ENCODE results near the gene PAOX.
"Not testable (repeated sequence)": the region's sequence is repeated elsewhere in the genome, so short reads cannot be mapped to it uniquely, and the experiment has no call there.

The PAOX gene

GRCh38 chr10:133405844-133406527 is 26.9 kb downstream of the PAOX start:
- no peak for DNase-seq (ENCODE audit: low spot score)

GRCh38 chr10:133411523-133412380 is 32.7 kb downstream of the PAOX start:
- DNase-seq (ENCODE audit: low spot score) = no peak

DNA sequence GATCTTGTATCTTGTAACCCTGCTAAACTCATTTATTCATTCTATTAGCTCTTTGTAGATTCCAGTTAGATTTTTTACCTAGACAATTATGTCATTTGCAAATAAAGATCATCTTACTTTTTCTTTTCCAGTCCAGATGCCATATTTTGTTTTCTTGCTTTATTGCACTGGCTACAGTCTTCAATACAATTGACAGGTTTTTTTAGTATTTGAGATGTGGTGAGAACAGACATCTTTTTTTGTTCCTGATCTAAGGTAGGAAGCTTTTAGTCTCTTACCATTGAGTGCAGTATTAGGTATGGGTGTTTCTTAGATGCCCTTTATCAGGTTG is 33.3 kb downstream of the PAOX start:
- DNase-seq (ENCODE audit: low spot score) = no peak

DNA sequence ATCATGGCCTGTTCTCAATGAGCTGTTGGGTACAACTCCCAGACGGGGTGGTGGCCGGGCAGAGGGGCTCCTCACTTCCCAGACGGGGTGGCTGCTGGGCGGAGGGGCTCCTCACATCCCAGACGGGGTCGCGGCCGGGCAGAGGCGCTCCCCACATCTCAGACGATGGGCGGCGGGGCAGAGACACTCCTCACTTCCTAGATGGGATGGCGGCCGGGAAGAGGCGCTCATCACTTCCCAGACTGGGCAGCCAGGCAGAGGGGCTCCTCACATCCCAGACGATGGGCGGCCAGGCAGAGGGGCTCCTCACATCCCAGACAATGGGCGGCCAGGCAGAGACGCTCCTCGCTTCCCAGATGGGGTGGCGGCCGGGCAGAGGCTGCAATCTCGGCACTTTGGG is 35.3 kb downstream of the PAOX start:
- not testable (repeated sequence) for DNase-seq (ENCODE audit: low spot score)

GRCh38 chr10:133415752-133416151 is 36.7 kb downstream of the PAOX start:
- DNase-seq (ENCODE audit: low spot score) = no peak

DNA sequence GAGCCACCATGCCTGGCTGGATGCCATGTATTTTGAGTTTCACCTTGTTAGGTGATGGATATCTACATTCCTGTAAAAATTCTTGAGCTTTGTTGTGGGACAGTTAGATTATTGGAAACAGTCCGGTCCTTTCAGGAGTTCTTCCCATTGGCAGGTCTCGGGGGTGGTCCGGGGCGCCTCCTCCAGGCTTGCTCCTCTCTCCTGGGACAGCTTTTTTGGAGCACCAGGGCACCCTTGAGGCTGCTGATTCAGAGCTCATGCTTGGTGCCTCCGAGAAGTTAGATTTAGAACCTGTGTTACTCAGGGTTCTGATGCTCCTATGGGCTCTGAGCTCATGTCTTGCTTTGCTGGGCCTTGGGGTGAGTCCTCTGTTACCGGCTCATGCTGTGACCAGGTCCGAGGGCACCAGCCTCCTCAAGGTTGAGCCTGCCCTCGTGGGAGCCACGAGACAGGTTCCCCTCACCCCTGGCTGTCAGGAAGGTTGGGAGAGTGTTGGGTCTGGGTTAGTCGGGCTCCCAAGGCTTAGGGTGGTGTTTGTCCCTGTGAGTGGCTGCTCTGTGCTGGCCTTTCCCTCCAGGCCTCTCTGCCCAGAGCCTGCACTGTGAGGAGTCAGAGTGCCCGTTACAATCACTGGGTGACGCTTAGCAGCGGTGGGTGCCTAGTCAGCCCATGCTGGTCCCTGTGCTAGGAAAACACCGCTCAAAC is 39.4 kb downstream of the PAOX start:
- no peak for DNase-seq (ENCODE audit: low spot score)

DNA sequence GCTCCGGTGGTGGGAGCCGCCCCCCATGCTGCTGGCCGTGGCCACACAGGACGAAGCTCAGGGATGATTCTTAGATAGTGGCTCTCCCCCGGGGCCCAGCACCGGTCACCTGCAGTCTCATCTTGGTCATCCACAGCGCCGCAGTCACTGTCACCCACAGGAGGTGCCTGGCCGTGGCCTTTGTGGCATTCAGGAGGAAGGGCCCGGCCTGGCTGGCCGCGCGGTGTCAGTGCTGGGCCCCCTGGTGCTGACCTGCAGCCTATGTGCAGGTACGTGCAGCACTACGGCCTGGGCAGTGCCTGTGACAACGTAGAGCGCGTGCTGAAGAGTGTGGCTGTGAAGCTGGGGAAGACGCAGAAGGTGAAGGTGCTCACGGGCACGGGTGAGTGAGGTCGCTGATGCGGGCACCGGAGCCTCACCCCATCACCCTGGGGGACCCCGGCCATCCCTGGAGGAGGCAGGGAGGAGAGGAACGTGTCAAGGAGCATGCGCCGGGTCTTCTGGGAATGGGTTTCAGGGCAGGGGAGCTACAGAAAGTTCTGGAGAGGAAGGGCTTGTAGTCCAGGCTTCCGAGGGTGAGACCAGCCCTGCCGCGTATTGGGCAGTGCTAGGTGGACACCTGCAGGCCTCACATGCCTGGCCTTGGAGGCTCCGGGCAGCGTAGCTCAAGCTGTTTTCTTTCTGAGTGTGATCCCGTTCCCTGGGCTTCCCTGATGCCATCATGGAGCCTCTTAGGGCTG is 40.3 kb downstream of the PAOX start:
- DNase-seq (ENCODE audit: low spot score) = peak; percentile 6

GRCh38 chr10:133420028-133420427 is 41.0 kb downstream of the PAOX start:
- DNase-seq (ENCODE audit: low spot score) = peak; percentile 3

DNA sequence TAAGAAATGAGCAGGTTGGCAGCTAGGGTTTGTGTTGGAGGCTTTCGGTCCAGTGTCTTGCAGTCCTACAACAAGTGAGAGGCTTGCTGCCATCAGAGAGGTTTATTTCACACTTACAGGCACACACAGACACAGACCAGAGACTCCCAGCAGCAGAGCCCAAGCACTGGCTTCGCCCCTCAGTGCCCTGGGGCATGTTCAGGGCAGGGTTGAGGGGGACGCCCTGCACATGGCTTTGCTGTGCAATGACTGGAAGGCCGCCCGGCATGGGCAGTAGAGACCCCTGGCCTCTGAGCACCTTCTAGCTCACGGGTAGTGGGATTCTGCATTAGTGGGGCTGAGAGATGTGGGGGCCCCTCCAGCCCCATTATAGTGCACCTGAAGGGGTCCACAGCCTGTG is 41.5 kb downstream of the PAOX start:
- DNase-seq (ENCODE audit: low spot score) = no peak

GRCh38 chr10:133421336-133422222 is 42.5 kb downstream of the PAOX start:
- DNase-seq (ENCODE audit: low spot score) = peak; percentile 15

DNA sequence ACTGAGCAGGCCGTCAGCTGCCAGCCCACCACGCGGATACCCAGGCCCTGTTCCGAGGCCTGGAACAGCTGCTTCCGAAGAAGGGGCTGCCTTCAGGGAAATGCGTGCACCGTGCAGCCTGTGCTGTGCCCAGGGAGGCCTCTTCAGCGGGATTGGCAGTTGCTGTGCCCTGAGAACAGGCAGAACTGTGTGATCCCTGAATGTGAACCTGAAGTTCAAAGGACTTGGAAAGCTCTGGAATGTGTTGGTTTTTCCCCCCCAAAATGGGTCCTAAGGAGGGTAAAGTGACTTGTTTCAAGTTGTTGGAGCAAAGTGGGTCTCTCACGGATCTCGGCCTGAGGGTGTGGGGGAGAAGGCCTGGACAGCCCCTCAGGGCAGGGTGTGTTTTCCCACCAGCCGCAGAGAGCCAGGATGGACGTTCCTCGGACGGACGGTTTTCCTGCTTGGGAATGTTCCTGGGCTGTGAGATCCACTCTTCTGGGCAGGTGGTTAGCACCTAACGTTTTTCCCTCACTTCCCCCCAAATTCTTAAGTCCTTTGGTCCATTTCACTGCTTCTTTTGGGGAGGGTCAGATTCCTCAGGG is 43.3 kb downstream of the PAOX start:
- DNase-seq (ENCODE audit: low spot score) = peak; percentile 20

DNA sequence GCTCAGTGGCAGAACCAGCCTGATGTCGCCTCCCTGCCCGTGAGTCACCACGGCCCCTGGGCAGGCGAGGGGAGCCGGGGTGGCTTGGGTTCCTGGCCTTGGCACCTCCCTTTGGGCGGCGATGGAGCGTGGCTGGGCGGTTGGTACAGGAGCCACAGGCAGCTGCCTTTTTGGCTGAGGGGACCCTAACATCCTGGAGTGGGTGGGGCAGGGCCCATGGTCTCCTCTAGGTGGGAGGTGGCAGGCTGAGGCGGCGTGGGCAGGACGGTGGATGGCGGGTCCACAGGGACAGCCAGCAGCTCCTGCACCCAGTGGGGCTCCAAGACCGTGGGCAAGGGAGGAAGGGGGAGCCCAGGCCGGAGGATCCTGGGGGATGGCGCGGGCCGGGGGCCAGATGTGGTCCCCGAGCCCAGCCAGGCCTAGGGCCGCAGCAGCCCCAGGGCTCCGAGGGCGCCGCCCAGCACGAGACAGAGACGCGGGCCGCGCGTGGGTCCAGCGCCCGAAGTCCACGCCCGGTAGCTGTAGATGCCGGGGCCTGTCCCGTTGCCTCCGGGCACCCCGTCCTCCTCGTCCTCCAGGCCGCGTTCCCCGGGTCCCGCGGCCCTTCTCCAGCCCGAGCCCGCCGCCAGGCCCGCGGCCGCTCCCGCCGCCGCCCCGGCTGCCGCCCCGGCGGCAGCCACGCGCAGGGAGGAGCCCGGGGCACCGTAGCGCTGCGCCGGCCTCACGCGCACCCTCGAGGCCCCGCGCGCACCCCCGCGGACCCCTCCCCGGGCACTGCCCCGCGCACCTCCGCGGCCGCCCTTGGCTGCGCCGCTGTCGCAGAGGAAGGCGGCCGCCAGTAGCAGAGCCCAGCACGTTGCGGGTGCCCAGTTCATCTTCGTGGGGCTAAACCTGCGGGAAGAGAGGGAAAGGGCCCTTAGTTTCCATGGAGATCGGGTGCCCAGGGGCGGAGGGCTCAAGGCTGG is 44.0 kb downstream of the PAOX start:
- DNase-seq (ENCODE audit: low spot score) = peak; percentile 39

DNA sequence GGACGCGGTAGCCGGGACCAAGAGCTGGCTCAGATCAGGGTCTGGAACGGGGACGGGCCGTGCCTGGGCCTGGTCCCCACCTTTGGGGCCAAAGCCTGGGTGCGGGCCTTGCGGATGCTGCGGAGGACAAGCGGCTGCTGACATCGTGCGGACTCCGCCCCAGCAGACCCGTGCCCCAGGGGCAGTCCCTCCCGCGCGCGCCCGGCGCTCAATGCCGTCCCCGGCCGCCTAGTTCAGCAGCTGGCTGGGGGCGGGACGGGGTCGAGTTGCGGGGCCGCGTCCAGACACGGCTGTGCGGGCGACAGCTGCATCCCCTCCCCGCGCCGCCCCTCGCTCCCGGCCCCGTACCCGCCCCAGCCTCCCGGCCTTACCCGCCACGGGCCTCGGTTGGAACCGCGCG is 45.0 kb downstream of the PAOX start:
- not testable (repeated sequence) for DNase-seq (ENCODE audit: low spot score)

GRCh38 chr10:133424601-133425000 is 45.5 kb downstream of the PAOX start, which contains the start of gene SPRN:
Gene SPRN (minus strand): TSS chr10:133424625. CDS start chr10:133423681, 944 bp downstream.
- not testable (repeated sequence) for DNase-seq (ENCODE audit: low spot score)

- not testable (repeated sequence) for DNase-seq (ENCODE audit: low spot score)
Observed at GRCh38 chr10:133429571-133429970, 50.5 kb downstream of the PAOX start.

DNA sequence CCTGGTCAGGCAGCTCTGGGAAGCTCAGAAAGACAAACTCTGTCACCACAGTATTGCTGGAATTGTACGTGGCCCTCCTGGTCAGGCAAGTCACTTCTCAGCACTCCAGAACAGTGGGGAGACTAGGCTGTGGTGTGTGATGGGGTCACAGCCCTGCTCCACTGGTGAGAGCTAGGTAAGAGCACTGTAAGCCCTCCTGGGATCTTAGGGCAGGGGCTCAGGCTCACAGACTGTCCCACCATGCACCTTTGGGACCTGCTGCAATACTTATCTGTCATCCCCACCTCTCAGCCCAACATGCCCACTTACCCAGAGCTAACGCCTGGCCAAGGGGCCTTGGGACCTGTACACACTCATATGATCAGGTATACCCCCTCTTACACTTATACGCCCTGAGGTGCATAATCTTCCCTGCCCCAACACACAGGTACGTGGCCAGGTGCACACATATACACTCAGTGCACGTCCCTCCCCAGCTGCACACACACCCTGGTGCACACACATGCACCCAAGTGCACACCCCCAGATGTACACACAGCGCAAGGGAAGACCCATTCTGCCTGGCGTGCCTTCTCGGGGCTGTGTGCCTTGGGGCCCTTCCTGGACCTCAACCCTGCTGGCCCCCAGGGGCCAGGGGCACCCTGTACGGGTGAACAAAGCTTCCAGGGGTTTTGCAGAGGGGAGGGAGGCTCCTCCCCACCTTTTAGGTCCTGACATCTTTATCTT is 53.0 kb downstream of the PAOX start:
- not testable (repeated sequence) for DNase-seq (ENCODE audit: low spot score)

DNA sequence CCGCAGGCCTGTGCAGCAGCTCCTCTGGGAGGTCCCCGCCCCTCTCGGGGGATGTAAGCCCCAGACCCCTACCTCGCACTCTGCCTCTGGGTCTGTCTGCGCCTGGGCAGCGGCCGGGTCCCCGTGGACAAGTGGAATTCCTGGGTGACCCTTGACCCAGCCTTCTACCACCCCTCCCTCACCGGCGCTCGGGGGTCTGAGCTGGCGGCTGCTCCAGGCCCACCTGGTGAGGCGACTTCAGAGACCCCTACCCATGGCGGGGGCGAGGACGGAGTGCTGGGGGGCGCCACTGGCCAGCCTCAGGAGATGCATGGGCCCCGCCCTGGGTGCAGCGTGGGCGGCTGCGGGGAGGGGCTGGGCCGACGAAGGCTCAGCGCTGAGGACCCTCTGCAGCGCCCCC is 53.7 kb downstream of the PAOX start:
- not testable (repeated sequence) for DNase-seq (ENCODE audit: low spot score)

DNA sequence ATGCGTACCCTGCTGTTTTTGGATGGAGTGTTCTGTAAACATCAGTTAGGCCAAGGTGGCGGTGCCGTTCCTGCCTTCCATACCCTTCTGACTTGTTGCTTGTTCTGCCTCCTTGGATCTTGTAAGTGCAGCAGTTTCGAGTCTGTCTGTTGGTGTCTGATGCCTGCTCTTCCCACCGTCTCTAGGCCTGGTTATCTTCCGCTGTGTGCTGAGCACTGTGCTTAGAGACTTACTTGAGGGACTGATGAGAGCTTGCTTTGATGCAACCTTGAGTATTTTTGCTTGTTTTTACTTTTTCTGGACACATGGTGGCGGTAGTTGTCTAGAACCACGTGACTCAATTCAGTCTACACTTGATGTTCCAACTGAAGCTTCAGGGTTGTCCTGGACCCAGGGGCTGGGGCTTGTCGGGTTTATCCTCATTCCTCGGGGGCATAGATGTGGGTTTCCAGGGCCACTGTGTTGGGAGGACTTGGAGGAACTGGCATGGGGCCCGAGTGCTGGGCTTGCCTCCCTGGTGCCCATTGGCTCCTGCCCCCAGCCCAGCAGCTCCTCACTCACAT is 59.7 kb downstream of the PAOX start:
- DNase-seq (ENCODE audit: low spot score) = peak; percentile 14
